ENCODE results near the gene TMC5.
A peak's percentile ranks its signal among the peaks of the same experiment; 100 is the strongest.

DNA sequence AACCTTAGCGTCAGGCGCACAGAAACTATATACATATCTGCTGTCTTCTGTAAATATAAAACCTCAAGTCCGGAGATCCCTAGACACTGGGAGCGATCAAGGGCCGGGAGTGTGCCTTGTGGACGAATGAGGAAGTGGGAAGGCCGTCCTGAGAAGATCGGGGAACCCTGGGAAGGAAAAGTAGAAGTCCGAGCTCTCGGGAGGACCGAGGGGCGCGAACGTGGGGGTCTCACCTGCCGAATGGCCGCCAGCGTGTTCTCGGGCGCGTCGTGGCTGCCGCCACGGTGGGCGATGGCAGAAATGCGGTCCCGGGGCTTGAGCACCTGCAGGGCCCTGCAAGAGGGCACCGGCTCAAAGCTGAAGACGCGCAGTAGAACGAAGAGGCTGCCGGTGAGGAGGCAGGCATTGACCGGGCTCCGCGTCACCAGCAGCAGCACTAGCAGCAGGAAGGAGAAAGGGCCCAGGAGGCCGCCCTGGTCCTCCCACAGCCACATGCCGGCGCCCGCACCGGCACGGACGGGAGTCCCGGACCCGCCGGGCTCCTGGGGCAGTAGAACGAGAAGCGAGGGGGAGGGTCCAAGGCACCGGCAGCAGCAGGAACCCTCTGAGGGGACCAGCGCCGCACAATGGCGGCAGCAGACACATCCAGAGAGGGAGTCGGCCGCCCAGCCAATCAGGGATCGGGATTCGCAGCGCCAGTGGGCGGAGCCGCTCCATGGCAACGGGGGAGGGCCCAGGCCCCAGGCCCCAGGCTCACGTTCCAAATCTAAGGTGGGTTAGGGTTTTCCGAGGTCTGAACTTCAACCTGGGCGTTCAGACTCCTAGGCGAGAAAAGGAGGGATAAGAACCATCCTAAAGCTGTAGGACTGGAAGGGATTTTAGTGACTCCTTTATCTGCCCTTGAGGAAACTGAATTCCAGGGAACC lies 104.1 kb downstream of the TMC5 start, which contains the start of gene GDE1:
- TF ChIP-seq, protein P1, sequence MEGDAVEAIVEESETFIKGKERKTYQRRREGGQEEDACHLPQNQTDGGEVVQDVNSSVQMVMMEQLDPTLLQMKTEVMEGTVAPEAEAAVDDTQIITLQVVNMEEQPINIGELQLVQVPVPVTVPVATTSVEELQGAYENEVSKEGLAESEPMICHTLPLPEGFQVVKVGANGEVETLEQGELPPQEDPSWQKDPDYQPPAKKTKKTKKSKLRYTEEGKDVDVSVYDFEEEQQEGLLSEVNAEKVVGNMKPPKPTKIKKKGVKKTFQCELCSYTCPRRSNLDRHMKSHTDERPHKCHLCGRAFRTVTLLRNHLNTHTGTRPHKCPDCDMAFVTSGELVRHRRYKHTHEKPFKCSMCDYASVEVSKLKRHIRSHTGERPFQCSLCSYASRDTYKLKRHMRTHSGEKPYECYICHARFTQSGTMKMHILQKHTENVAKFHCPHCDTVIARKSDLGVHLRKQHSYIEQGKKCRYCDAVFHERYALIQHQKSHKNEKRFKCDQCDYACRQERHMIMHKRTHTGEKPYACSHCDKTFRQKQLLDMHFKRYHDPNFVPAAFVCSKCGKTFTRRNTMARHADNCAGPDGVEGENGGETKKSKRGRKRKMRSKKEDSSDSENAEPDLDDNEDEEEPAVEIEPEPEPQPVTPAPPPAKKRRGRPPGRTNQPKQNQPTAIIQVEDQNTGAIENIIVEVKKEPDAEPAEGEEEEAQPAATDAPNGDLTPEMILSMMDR (IDR thresholded peaks at IDR 0.05): peak in 1 of 4 experiments; percentile 16
- peak; percentile 88 to 93 for TF ChIP-seq POLR2A (IDR thresholded peaks at IDR 0.05)

Data from sigmoid colon (tissue), 3 donors.